ENCODE results near the gene BEND3. TPM values are rescaled to one million over a fixed set of nuclear protein-coding genes. Genes with fewer than 3 reads are reported as not detected.

BEND3 gene
- total RNA-seq = 0.73 and 2.0 TPM in 2 replicates

GRCh38 chr6:107114926-107115694 lies at the start of gene BEND3:
Gene BEND3 (minus strand): TSS chr6:107115515. CDS start chr6:107099285, 16,230 bp downstream.

Other genes with a start within 250 kb of the BEND3 start
- 0.33 and 1.9 TPM in 2 replicates for gene CD24, start 140.8 kb downstream of the BEND3 start, total RNA-seq
- 9.8 and 12.1 TPM in 2 replicates for gene MTRES1, start 87.3 kb downstream of the BEND3 start, total RNA-seq